H1 (cell line): ENCODE data around the gene AKR1D1. TPM values are rescaled to one million over a fixed set of nuclear protein-coding genes. Genes with fewer than 3 reads are reported as not detected.

Experiments used
- CTCF ChIA-PET: fragments of 300-600 bp; sonication (Branson Sonifier 250); formaldehyde crosslinking; loops from one replicate; lab custom pipeline; 2021; ENCODE audit not compliant: partially characterized antibody; lab: Charles Lee
- POLR2A ChIA-PET: fragments of 300-600 bp; sonication (Branson Sonifier 250); formaldehyde crosslinking; loops from one replicate; lab custom pipeline; 2021; ENCODE audit warnings: inconsistent platforms; ENCODE audit not compliant: partially characterized antibody; lab: Charles Lee
- DNase-seq, 2 experiments: peaks; one replicate each; pipeline versions ENCODE4 v3.0.0 to v3.0.0-alpha.2; 2010 to 2022; ENCODE audit warnings: low spot score in 2 of 2, low read depth in 1 of 2, mixed read lengths in 1 of 2
- FAIRE-seq: peaks from 2 replicates; lab custom pipeline; 2011; peaks lifted over from hg19 to GRCh38; lab: Jason Lieb, UNC
- H2AFZ ChIP-seq: 2 replicates; pipeline ENCODE4 v1.8.1; 2012; ENCODE audit warnings: low read length, inconsistent platforms
- H2AK5ac ChIP-seq: 2 replicates; pipeline ENCODE4 v1.6.1; 2013; ENCODE audit warnings: low read depth, low read length
- H2BK120ac ChIP-seq: replicated peaks from 2 replicates; pipeline ENCODE3; 2013; ENCODE audit warnings: low read depth, low read length, inconsistent platforms
- H2BK12ac ChIP-seq: 2 replicates; pipeline ENCODE4 v1.6.1; 2013; ENCODE audit warnings: low read depth, low read length
- H2BK15ac ChIP-seq: 2 replicates; pipeline ENCODE4 v1.6.1; 2013; ENCODE audit warnings: low read length
- H2BK20ac ChIP-seq: 2 replicates; pipeline ENCODE4 v1.6.1; 2013; ENCODE audit warnings: low read length
- H2BK5ac ChIP-seq: 2 replicates; pipeline ENCODE4 v1.6.1; 2013; ENCODE audit warnings: low read depth, low read length
- H3K14ac ChIP-seq: 2 replicates; pipeline ENCODE4 v1.6.1; 2013; ENCODE audit warnings: inconsistent platforms; ENCODE audit not compliant: insufficient read length
- H3K18ac ChIP-seq: 2 replicates; pipeline ENCODE4 v1.6.1; 2013; ENCODE audit warnings: low read length; ENCODE audit errors: extremely low read depth
- H3K23ac ChIP-seq: 2 replicates; pipeline ENCODE4 v1.6.1; 2013; ENCODE audit warnings: inconsistent platforms; ENCODE audit not compliant: insufficient read length
- H3K23me2 ChIP-seq: 2 replicates; pipeline ENCODE4 v1.6.1; 2013; ENCODE audit warnings: low read depth, low read length
- H3K27ac ChIP-seq: 2 replicates; pipeline ENCODE4 v1.6.1; 2011; ENCODE audit warnings: low read depth, low read length, inconsistent platforms
- H3K27me3 ChIP-seq, 4 experiments: replicated peaks in 1 of 4; 1 replicate in 1 of 4; 2 replicates in 3 of 4; pipeline versions ENCODE4 v1.6.1 to v1.8.1; 2011 to 2013; ENCODE audit warnings: low read length in 3 of 4, mild to moderate bottlenecking in 3 of 4, inconsistent platforms in 2 of 4, mixed read lengths in 2 of 4, moderate library complexity in 1 of 4; ENCODE audit not compliant: control insufficient read depth in 3 of 4, insufficient read depth in 3 of 4; ENCODE audit errors: extremely low read depth in 1 of 4
- H3K36me3 ChIP-seq, 4 experiments: 2 replicates each; pipeline versions ENCODE4 v1.6.1 to v1.8.1; 2011 to 2013; ENCODE audit warnings: mild to moderate bottlenecking in 4 of 4, low read length in 3 of 4, moderate library complexity in 2 of 4, control low read depth in 1 of 4, inconsistent platforms in 1 of 4; ENCODE audit not compliant: insufficient read depth in 4 of 4, control insufficient read depth in 2 of 4
- H3K4ac ChIP-seq: replicated peaks from 2 replicates; pipeline ENCODE3; 2013; ENCODE audit warnings: low read length, low read depth, mixed read lengths, inconsistent platforms; ENCODE audit not compliant: insufficient read length
- H3K4me1 ChIP-seq, 4 experiments: replicated peaks in 1 of 4; 1 replicate in 1 of 4; 2 replicates in 3 of 4; pipeline versions ENCODE4 v1.6.1 to v1.8.1; 2011 to 2013; ENCODE audit warnings: low read length in 3 of 4, inconsistent platforms in 2 of 4, mixed read lengths in 1 of 4; ENCODE audit not compliant: insufficient read depth in 4 of 4, control insufficient read depth in 3 of 4
- H3K4me2 ChIP-seq, 2 experiments: 2 replicates each; pipeline versions ENCODE4 v1.6.1 to v1.8.1; 2011 to 2013; ENCODE audit warnings: low read depth in 2 of 2, low read length in 2 of 2, control low read depth in 1 of 2, inconsistent platforms in 1 of 2, mild to moderate bottlenecking in 1 of 2; ENCODE audit not compliant: insufficient read depth in 1 of 2
- H3K4me3 ChIP-seq, 4 experiments: fragments of 200-600, 300-600 bp in 1 of 4; sonication (generic), shearing (Covaris generic), sonication (Bioruptor Twin) in 1 of 4; 2 replicates each; pipeline versions ENCODE4 v1.5.1 to v1.8.1; 2011 to 2016; ENCODE audit warnings: low read length in 4 of 4, low read depth in 3 of 4, control low read depth in 2 of 4, inconsistent platforms in 2 of 4, mild to moderate bottlenecking in 2 of 4, mixed read lengths in 1 of 4, moderate library complexity in 1 of 4; ENCODE audit not compliant: insufficient read depth in 2 of 4; ENCODE audit errors: extremely low read depth in 1 of 4
- H3K56ac ChIP-seq: replicated peaks from 2 replicates; pipeline ENCODE3; 2013; ENCODE audit warnings: low read depth, mild to moderate bottlenecking, mixed read lengths, low read length, inconsistent platforms; ENCODE audit not compliant: insufficient read length
- H3K79me1 ChIP-seq: 2 replicates; pipeline ENCODE4 v1.6.1; 2013; ENCODE audit warnings: low read depth, low read length, control low read depth
- H3K79me2 ChIP-seq, 2 experiments: 2 replicates each; pipeline versions ENCODE4 v1.6.1 to v1.8.1; 2012 to 2013; ENCODE audit warnings: low read length in 2 of 2, mild to moderate bottlenecking in 2 of 2, inconsistent platforms in 1 of 2; ENCODE audit not compliant: insufficient read depth in 2 of 2, control insufficient read depth in 1 of 2
- H3K9ac ChIP-seq, 4 experiments: replicated peaks in 1 of 4; 1 replicate in 1 of 4; 2 replicates in 3 of 4; pipeline versions ENCODE4 v1.6.1 to v1.8.1; 2011 to 2013; ENCODE audit warnings: low read depth in 3 of 4, low read length in 3 of 4, control low read depth in 2 of 4, mild to moderate bottlenecking in 2 of 4, moderate library complexity in 2 of 4, inconsistent platforms in 1 of 4; ENCODE audit errors: extremely low read depth in 1 of 4
- H3K9me3 ChIP-seq, 2 experiments: 2 replicates each; pipeline versions ENCODE4 v1.6.1 to v1.8.1; 2012 to 2013; ENCODE audit warnings: mild to moderate bottlenecking in 2 of 2, moderate library complexity in 2 of 2, control low read depth in 1 of 2, inconsistent platforms in 1 of 2, low read depth in 1 of 2, low read length in 1 of 2, mixed read lengths in 1 of 2; ENCODE audit not compliant: insufficient read depth in 2 of 2
- H4K20me1 ChIP-seq, 2 experiments: replicated peaks in 1 of 2; 2 replicates each; pipeline versions ENCODE3 to v1.8.1; 2011 to 2013; ENCODE audit warnings: inconsistent platforms in 2 of 2, low read length in 2 of 2, mild to moderate bottlenecking in 1 of 2; ENCODE audit not compliant: insufficient read depth in 2 of 2, control insufficient read depth in 1 of 2
- H4K5ac ChIP-seq: 2 replicates; pipeline ENCODE4 v1.6.1; 2013; ENCODE audit warnings: low read length, low read depth, mixed read lengths, inconsistent platforms; ENCODE audit not compliant: insufficient read length
- H4K8ac ChIP-seq: 2 replicates; pipeline ENCODE4 v1.8.0; 2013; ENCODE audit warnings: mild to moderate bottlenecking, moderate library complexity, low read length, inconsistent platforms; ENCODE audit not compliant: insufficient read depth; ENCODE audit errors: extremely low read depth
- H4K91ac ChIP-seq: replicated peaks from 2 replicates; pipeline ENCODE3; 2013; ENCODE audit warnings: low read length, mixed read lengths, inconsistent platforms; ENCODE audit not compliant: insufficient read length
- HDAC2 ChIP-seq, 2 experiments: fragments of 300-600 bp in 1 of 2; sonication (generic) in 1 of 2; IDR thresholded peaks; 2 replicates each; pipeline ENCODE4 v1.6.1; 2011 to 2012; ENCODE audit warnings: low read depth in 2 of 2, low read length in 2 of 2, mild to moderate bottlenecking in 2 of 2, moderate library complexity in 2 of 2, borderline replicate concordance in 1 of 2, inconsistent platforms in 1 of 2
- MAFK ChIP-seq: IDR thresholded peaks from 2 replicates; pipeline ENCODE4 v1.6.1; 2012; ENCODE audit warnings: low read depth, mild to moderate bottlenecking, improper control_type of control experiment, low read length
- TEAD4 ChIP-seq: IDR thresholded peaks from 2 replicates; pipeline ENCODE4 v1.6.1; 2012; ENCODE audit warnings: low read depth, low read length, inconsistent platforms, mixed read lengths
- WGBS, 2 experiments: shearing (Covaris generic) in 1 of 2; methylation state at CpG; one replicate each; pipeline versions ENCODE4 v1.1.6 to v1.1.7; 2013 to 2015; ENCODE audit warnings: low lambda C conversion rate in 2 of 2, mixed read lengths in 2 of 2, inconsistent platforms in 1 of 2, low coverage in 1 of 2, missing lambda C conversion rate in 1 of 2; ENCODE audit not compliant: insufficient replicate concordance in 2 of 2, insufficient coverage in 1 of 2, insufficient read length in 1 of 2; ENCODE audit errors: extremely low coverage in 1 of 2, missing lambda C conversion rate in 1 of 2; 5-methylcytosine and 5-hydroxymethylcytosine counted together
- polyA plus RNA-seq, 7 experiments: library from polyadenylated mRNA; depleted of rRNA in 3 of 7; stranded (reverse) in 5 of 7; unstranded in 2 of 7; fragments of >200 nt in 5 of 7; fragments of 200-250 nt in 2 of 7; gene quantifications; 1 replicate in 5 of 7; 2 replicates in 1 of 7; 4 replicates in 1 of 7; pipeline versions ENCODE4 v1.2.1 to v1.2.3, GENCODE V29; 2011 to 2013; ENCODE audit warnings: missing spikeins in 2 of 7, mixed read lengths in 2 of 7
- total RNA-seq: library from RNA; stranded (reverse); fragmentation: NEBNext Ultra II Directional; extraction: Animal tissue kit (Norgen Biotek cat#: 25700); gene quantifications from 2 replicates; pipeline ENCODE4 v1.2.1, GENCODE V29; 2021

AKR1D1 gene
- total and polyA plus RNA-seq, 2 of the 8 experiments (the other 6 are each of a cell fraction or from before 2014, with no cell fraction given) = not detected

- Histone ChIP-seq H4K5ac (no peak overlapping the region), H3K9ac (no peak overlapping the region), H3K4ac (no peak overlapping the region), H4K20me1 (no peaks in the 10 kb centered on the region), H2BK15ac (no peak overlapping the region), H3K27ac (no peak overlapping the region), H3K23me2 (no peaks in the 10 kb centered on the region), H3K79me2 (no peaks in the 10 kb centered on the region), H3K9me3 (no peaks in the 10 kb centered on the region), H4K91ac (no peak overlapping the region), H2BK120ac (no peak overlapping the region), H2BK5ac (no peak overlapping the region; the same call in 1 of the 2 replicates), H2AFZ (no peak overlapping the region), H3K4me3 (no peak overlapping the region), H3K4me1 (no peaks in the 10 kb centered on the region), H3K23ac (no peak overlapping the region), H3K18ac (no peak overlapping the region), H3K27me3 (no peaks in the 10 kb centered on the region), H3K56ac (no peak overlapping the region), H4K8ac (no peak overlapping the region), H3K14ac (no peak overlapping the region), H3K79me1 (no peaks in the 10 kb centered on the region), H3K36me3 (no peaks in the 10 kb centered on the region), H2BK20ac (0 out of 2 replicates have a peak overlapping the region, but pooled peaks have one; percentile 16), H3K4me2 (no peak overlapping the region), H2BK12ac (no peak overlapping the region), H2AK5ac (no peak overlapping the region)
- DNase-seq = no peak
- TF ChIP-seq HDAC2 (IDR thresholded peaks at IDR 0.05; ENCODE audit: borderline replicate concordance in 1 of 2, low read depth in 2 of 2, low read length in 2 of 2) (no peak), TEAD4 (no peak), MAFK (no peak)
- 88% methylated on average over 4 of the region's 4 CpGs; no CpG with 5 or more reads in 1 of the 2 experiments for WGBS, 2 experiments
- POLR2A ChIA-PET = interaction anchor here (1.4 kb wide), 1 partner anchor 10 kb away, joined by 3 read pairs; no protein-coding TSS in a partner anchor
- FAIRE-seq = no peak
- CTCF ChIA-PET = interaction anchor here (0.8 kb wide), 1 partner anchor 11 kb away, joined by 4 read pairs; no protein-coding TSS in a partner anchor
These were observed 5.6 kb downstream of the AKR1D1 start for GRCh38 chr7:138081868-138082267.
